Fibroblast of lung (primary cell): ENCODE results near the gene UBE2K.

Source experiments
- CTCF ChIP-seq, 2 donors: IDR thresholded peaks in 1 of 2; conservative IDR thresholded peaks in 1 of 2; 1 replicate in 1 of 2; 2 replicates in 1 of 2; pipeline ENCODE4 v1.5.1; 2011 to 2012; ENCODE audit warnings: low read length in 2 of 2, control low read depth in 1 of 2, inconsistent platforms in 1 of 2, low read depth in 1 of 2, mild to moderate bottlenecking in 1 of 2
- EZH2 ChIP-seq: IDR thresholded peaks from 2 replicates; pipeline ENCODE4 v1.5.1; 2012; ENCODE audit warnings: low read length, control low read depth, mild to moderate bottlenecking; ENCODE audit errors: missing control alignments

DNA sequence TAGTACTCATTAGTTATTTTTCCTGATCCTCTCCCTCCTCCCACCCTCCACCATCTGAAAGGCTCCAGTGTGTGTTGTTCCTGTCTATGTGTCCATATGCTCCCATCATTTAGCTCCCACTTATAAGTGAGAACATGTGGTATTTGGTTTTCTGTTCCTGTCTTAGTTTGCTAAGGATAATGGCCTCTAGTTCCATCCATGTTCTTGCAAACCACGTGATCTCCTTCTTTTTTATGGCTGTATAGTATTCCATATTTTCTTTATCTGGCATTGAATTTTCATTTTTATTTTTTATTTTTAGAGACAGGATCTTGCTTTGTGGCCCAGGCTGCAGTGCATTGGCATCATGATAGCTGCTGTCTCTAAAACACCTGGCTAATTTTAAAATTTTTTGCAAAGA lies 11.9 kb upstream of the UBE2K start:
- TF ChIP-seq CTCF (conservative IDR thresholded peaks at IDR 0.05 in 1 of 2, IDR thresholded peaks at IDR 0.05 in 1 of 2; ENCODE audit: low read depth in 1 of 2, low read length in 2 of 2) (no peak), EZH2 (no peak)
